Ovary (tissue), 9 donors: ENCODE measurements around the gene UBE2H. TPM values are rescaled to one million over a fixed set of nuclear protein-coding genes. Genes with fewer than 3 reads are reported as not detected.

Experiments used
- DNase-seq, 5 donors: peaks; one replicate each; pipeline ENCODE4 v3.0.0-alpha.2; 2019 to 2020
- H3K27ac ChIP-seq, 2 donors: fragments of 200-600 bp; one replicate each; pipeline versions ENCODE4 v1.5.1 to v1.8.0; 2019 to 2022
- H3K27me3 ChIP-seq: fragments of 200-600 bp; one replicate; pipeline ENCODE4 v1.8.0; 2022
- H3K36me3 ChIP-seq: fragments of 200-600 bp; sonication (generic); one replicate; pipeline ENCODE4 v1.5.1; 2019
- H3K4me1 ChIP-seq: one replicate; pipeline ENCODE4 v1.8.1; 2013; ENCODE audit warnings: mild to moderate bottlenecking, moderate library complexity; ENCODE audit not compliant: insufficient read depth
- H3K4me3 ChIP-seq: fragments of 200-600 bp; sonication (generic); one replicate; pipeline ENCODE4 v1.5.1; 2017
- H3K9me3 ChIP-seq, 2 donors: fragments of 200-600 bp in 1 of 2; sonication (generic) in 1 of 2; one replicate each; pipeline versions ENCODE4 v1.5.1 to v1.8.1; 2013 to 2019; ENCODE audit warnings: mild to moderate bottlenecking in 1 of 2, moderate library complexity in 1 of 2
- CTCF ChIP-seq, 3 donors: fragments of 450-650 bp in 2 of 3; fragments of 200-600 bp in 1 of 3; IDR thresholded peaks; one replicate each; pipeline versions ENCODE4 v1.5.1 to v1.8.0; 2016 to 2022; ENCODE audit warnings: antibody characterized with exemption in 3 of 3, mild to moderate bottlenecking in 1 of 3
- EP300 ChIP-seq: sonication (generic); formaldehyde crosslinking; IDR thresholded peaks from one replicate; pipeline ENCODE4 v1.6.1; 2017; ENCODE audit warnings: antibody characterized with exemption
- POLR2A ChIP-seq: fragments of 450-650 bp; IDR thresholded peaks from one replicate; pipeline ENCODE4 v1.6.1; 2017; ENCODE audit warnings: antibody characterized with exemption, mild to moderate bottlenecking, moderate library complexity
- WGBS, 3 donors: extraction: QIAGEN DNeasy Blood & Tissue Kit in 1 of 3; methylation state at CpG; one replicate each; pipeline versions ENCODE4 v1.1.5 to v1.1.7; 2013 to 2017; 5-methylcytosine and 5-hydroxymethylcytosine counted together
- intact Hi-C, 4 donors: fragments of 100-400 bp; cut with DNase I; formaldehyde crosslinking; loops; one replicate each; pipeline versions ENCODE4 v1.11.0 to v1.15.1; 2022 to 2023
- polyA plus RNA-seq, 2 donors: library from polyadenylated mRNA; stranded (reverse); fragments of 200-250 nt in 1 of 2; fragments of 350-450 nt in 1 of 2; fragmentation: Illumina TruSeq in 1 of 2; extraction: RNeasy Lipid Tissue Mini Kit (QIAGEN cat#74804) in 1 of 2; gene quantifications; one replicate each; pipeline ENCODE4 v1.2.3, GENCODE V29; 2013 to 2014
- total RNA-seq, 7 donors: library from RNA; depleted of rRNA in 2 of 7; stranded (reverse); fragments of >200 nt in 2 of 7; fragmentation: NEBNext Ultra II Directional in 3 of 7; extraction: Animal tissue kit (Norgen Biotek cat#: 25700) in 3 of 7; gene quantifications; one replicate each; pipeline versions ENCODE4 v1.1.0 to v1.2.4, GENCODE V29; 2016 to 2023
- donor health status: DM: no; HTN: no; CAD: no; lungs with moderate emphysema.
- donor health status: DM: no; HTN: no; CAD: no.
- donor health status: Bipolar disorder and iron deficiency.
- donor health status: DM: yes; HTN: yes; CAD: no.
- donor health status: DM: no; HTN: no; CAD: no.
- donor health status: DM: yes; HTN: yes; CAD: no.

The UBE2H gene
- total and polyA plus RNA-seq, 9 donors = 38.1 to 149 (median 64.7) TPM

DNA sequence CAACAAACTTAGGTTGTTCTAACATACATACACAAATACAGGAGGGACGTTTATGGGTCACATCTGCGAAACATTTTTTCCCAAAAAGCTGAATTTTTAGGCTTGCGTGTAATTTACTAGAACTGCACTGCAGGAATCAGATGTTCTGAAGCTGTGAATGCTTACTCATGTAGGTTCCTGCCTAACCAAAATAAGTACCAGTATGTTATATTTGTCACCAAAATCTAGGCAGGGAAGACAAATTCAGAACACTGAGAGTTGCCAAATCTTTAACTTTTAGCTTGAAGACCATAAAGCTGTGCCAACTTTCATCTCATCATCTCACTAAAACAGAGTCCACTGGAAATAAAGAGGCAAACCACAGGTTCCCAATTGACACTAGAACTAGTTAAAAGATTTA, 5.7 kb downstream of the UBE2H start:
- no peaks in the 10 kb centered on the region for H3K27me3 ChIP-seq
- no peak overlapping the region for H3K4me3 ChIP-seq
- no peak overlapping the region for H3K27ac ChIP-seq
- no peak for TF ChIP-seq POLR2A
- TF ChIP-seq EP300 = no peak
- 58 to 67% (median 66%) methylated on average over 3 of the region's 3 CpGs for WGBS, 3 donors
- no peak for DNase-seq
- peaks cover 7% of the 10 kb centered on the region for H3K4me1 ChIP-seq
- intact Hi-C loops = no loop called here
- no peaks in the 10 kb centered on the region for H3K9me3 ChIP-seq
- H3K36me3 ChIP-seq = no peaks in the 10 kb centered on the region

- peaks cover 7% of the 10 kb centered on the region for H3K4me1 ChIP-seq
- no peaks in the 10 kb centered on the region for H3K36me3 ChIP-seq
- H3K27me3 ChIP-seq = no peaks in the 10 kb centered on the region
- DNase-seq = no peak
- no peak overlapping the region for H3K4me3 ChIP-seq
- no peak for TF ChIP-seq CTCF (IDR thresholded peaks at IDR 0.05)
- WGBS, 3 donors = 96 to 99% (median 97%) methylated on average over 5 of the region's 5 CpGs
- intact Hi-C loops = no loop called here
- H3K9me3 ChIP-seq = no peaks in the 10 kb centered on the region
- no peak overlapping the region for H3K27ac ChIP-seq
Measured at GRCh38 chr7:129946282-129946681, 6.5 kb downstream of the UBE2H start.

DNA sequence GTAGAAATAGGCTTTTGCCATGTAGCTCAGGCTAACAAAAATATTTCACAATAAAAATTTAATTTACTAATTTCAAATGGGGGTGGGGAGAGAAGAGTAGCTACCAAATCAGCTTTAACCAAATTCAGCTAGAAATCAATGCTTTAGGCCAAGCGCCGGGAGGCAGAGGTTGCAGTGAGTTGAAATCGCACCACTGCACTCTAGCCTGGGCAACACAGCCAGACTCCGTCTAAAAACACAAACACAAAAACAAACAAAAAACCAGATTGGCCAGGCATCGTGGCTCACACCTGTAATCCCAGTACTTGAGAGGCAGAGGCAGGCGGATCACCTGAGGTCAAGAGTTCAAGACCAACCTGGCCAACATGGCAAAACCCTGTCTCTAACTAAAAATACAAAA, 9.4 kb downstream of the UBE2H start:
- H3K27ac ChIP-seq = no peak overlapping the region
- H3K9me3 ChIP-seq = no peaks in the 10 kb centered on the region
- no peak for DNase-seq
- 88 to 89% (median 88%) methylated on average over 6 of the region's 6 CpGs for WGBS, 3 donors
- TF ChIP-seq EP300 = no peak
- TF ChIP-seq POLR2A = no peak
- no peak for TF ChIP-seq CTCF (IDR thresholded peaks at IDR 0.05)
- no peaks in the 10 kb centered on the region for H3K36me3 ChIP-seq
- H3K4me3 ChIP-seq = no peak overlapping the region
- peaks cover 6% of the 10 kb centered on the region for H3K4me1 ChIP-seq
- intact Hi-C loops = no loop called here
- H3K27me3 ChIP-seq = no peaks in the 10 kb centered on the region

- no peak for DNase-seq
Measured at GRCh38 chr7:129940329-129940728, 12.4 kb downstream of the UBE2H start.

DNA sequence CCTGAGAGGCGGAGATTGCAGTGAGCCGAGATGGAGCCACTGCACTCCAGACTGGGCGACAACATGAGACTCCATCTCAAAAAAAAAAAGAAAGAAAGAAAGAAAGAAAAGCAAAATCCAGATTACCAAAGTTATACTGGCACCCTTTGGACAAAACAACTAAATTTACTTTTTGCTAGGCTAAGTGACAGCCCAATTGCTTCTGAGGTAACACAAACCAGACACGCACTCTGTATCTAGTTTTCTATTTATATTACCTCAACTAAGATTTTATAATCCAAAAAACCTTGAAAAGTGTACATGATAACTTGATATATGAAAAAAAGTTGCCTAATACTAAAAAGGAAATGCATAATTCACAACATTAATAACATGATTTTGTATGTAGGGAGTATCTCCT, 12.9 kb downstream of the UBE2H start:
- no peak overlapping the region for H3K4me3 ChIP-seq
- intact Hi-C loops = no loop called here
- no peaks in the 10 kb centered on the region for H3K9me3 ChIP-seq
- H3K27me3 ChIP-seq = no peaks in the 10 kb centered on the region
- WGBS, 3 donors = 89 to 94% (median 94%) methylated on average over 4 of the region's 4 CpGs
- no peaks in the 10 kb centered on the region for H3K4me1 ChIP-seq
- no peaks in the 10 kb centered on the region for H3K36me3 ChIP-seq
- no peak overlapping the region for H3K27ac ChIP-seq
- TF ChIP-seq EP300 = no peak
- no peak for DNase-seq

More at GRCh38 chr7:129940329-129940728, 12.4 kb downstream of the UBE2H start:
- intact Hi-C loops = no loop called here
- Histone ChIP-seq H3K4me3 (no peak overlapping the region), H3K36me3 (no peaks in the 10 kb centered on the region), H3K27ac (no peak overlapping the region), H3K4me1 (no peaks in the 10 kb centered on the region), H3K9me3 (no peaks in the 10 kb centered on the region), H3K27me3 (no peaks in the 10 kb centered on the region)
- TF ChIP-seq POLR2A (no peak), EP300 (no peak), CTCF (IDR thresholded peaks at IDR 0.05) (no peak)
- 78 to 87% (median 85%) methylated on average over 2 of the region's 2 CpGs for WGBS, 3 donors

GRCh38 chr7:129933627-129934026, 19.1 kb downstream of the UBE2H start:
- H3K9me3 ChIP-seq = no peaks in the 10 kb centered on the region
- TF ChIP-seq EP300 (no peak), POLR2A (no peak), CTCF (IDR thresholded peaks at IDR 0.05) (no peak)
- DNase-seq = no peak
- H3K36me3 ChIP-seq = no peaks in the 10 kb centered on the region
- H3K4me1 ChIP-seq = no peaks in the 10 kb centered on the region
- intact Hi-C loops = no loop called here
- 76 to 85% (median 85%) methylated on average over 3 of the region's 3 CpGs for WGBS, 3 donors
- H3K4me3 ChIP-seq = no peak overlapping the region
- no peaks in the 10 kb centered on the region for H3K27me3 ChIP-seq
- no peak overlapping the region for H3K27ac ChIP-seq
